Esophagus squamous epithelium (tissue), 4 donors: ENCODE results near the gene TMEM19.

Experiments used
- CTCF ChIP-seq, 6 experiments: fragments of 450-650 bp in 4 of 6; fragments of 200-600 bp in 2 of 6; sonication (generic) in 2 of 6; IDR thresholded peaks; one replicate each; pipeline ENCODE4 v1.5.1; 2016 to 2019; ENCODE audit warnings: antibody characterized with exemption in 6 of 6, mild to moderate bottlenecking in 4 of 6, moderate library complexity in 4 of 6
- POLR2A ChIP-seq, 4 donors: fragments of 450-650 bp; IDR thresholded peaks; one replicate each; pipeline ENCODE4 v1.6.1; 2017; ENCODE audit warnings: antibody characterized with exemption in 4 of 4, mild to moderate bottlenecking in 4 of 4, moderate library complexity in 3 of 4

GRCh38 chr12:71732357-71732712 is 46.5 kb downstream of the TMEM19 start:
- TF ChIP-seq CTCF (IDR thresholded peaks at IDR 0.05) (no peak), POLR2A (IDR thresholded peaks at IDR 0.05) (no peak)
